Uterus (tissue), 2 donors: ENCODE data around the gene TRAPPC2B.

Experiments used
- POLR2A ChIP-seq, 2 donors: fragments of 450-650 bp; IDR thresholded peaks; one replicate each; pipeline ENCODE4 v1.6.1; 2016; ENCODE audit warnings: antibody characterized with exemption in 2 of 2, mild to moderate bottlenecking in 1 of 2, moderate library complexity in 1 of 2
- TF ChIP-seq, protein P1 (sequence below), 4 experiments: fragments of 200-600 bp in 2 of 4; fragments of 450-650 bp in 2 of 4; sonication (generic) in 2 of 4; IDR thresholded peaks; one replicate each; pipeline ENCODE4 v1.5.1; 2016 to 2019; ENCODE audit warnings: antibody characterized with exemption in 4 of 4, mild to moderate bottlenecking in 2 of 4, moderate library complexity in 1 of 4

DNA sequence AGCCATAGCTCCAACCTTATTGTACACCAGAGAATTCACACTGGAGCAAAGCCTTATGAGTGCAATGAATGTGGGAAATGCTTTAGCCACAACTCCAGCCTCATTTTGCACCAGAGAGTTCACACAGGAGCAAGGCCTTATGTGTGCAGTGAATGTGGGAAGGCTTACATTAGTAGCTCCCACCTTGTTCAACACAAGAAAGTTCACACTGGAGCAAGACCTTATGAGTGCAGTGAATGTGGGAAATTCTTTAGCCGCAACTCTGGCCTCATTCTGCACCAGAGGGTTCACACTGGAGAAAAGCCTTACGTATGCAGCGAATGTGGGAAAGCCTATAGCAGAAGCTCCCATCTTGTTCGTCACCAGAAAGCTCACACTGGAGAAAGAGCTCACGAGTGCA is 5.9 kb upstream of the TRAPPC2B start:
- TF ChIP-seq, protein P1, sequence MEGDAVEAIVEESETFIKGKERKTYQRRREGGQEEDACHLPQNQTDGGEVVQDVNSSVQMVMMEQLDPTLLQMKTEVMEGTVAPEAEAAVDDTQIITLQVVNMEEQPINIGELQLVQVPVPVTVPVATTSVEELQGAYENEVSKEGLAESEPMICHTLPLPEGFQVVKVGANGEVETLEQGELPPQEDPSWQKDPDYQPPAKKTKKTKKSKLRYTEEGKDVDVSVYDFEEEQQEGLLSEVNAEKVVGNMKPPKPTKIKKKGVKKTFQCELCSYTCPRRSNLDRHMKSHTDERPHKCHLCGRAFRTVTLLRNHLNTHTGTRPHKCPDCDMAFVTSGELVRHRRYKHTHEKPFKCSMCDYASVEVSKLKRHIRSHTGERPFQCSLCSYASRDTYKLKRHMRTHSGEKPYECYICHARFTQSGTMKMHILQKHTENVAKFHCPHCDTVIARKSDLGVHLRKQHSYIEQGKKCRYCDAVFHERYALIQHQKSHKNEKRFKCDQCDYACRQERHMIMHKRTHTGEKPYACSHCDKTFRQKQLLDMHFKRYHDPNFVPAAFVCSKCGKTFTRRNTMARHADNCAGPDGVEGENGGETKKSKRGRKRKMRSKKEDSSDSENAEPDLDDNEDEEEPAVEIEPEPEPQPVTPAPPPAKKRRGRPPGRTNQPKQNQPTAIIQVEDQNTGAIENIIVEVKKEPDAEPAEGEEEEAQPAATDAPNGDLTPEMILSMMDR (IDR thresholded peaks at IDR 0.05) = no peak
- TF ChIP-seq POLR2A (IDR thresholded peaks at IDR 0.05) = no peak
